GM12878 (cell line): ENCODE data around the gene ERMN. TPM values are rescaled to one million over a fixed set of nuclear protein-coding genes. Genes with fewer than 3 reads are reported as not detected.

Experiments used
- ATAC-seq: fragments of 200-7000 bp; cut with Tn5 transposase; 3 replicates; pipeline ENCODE4 v1.9.1; 2020; ENCODE audit warnings: mild to moderate bottlenecking, moderate library complexity
- BruUV-seq: library from RNA; stranded (reverse); fragments of 400-500 nt; replicated peaks from 2 replicates; lab custom pipeline; 2021; lab: Mats Ljungman, UMichigan
- CTCF ChIA-PET: fragments of 300-600 bp; sonication (Branson Sonifier 250); formaldehyde crosslinking; extraction: SDS; loops from one replicate; lab custom pipeline; 2021; ENCODE audit warnings: inconsistent platforms; lab: Yijun Ruan, JAX
- POLR2A ChIA-PET: fragments of 350-600 bp; formaldehyde crosslinking; extraction: SDS; loops from one replicate; lab custom pipeline; 2021; ENCODE audit warnings: inconsistent platforms; lab: Charles Lee
- RAD21 ChIA-PET: fragments of 300-600 bp; sonication (Branson Sonifier 250); formaldehyde crosslinking; loops from one replicate; lab custom pipeline; 2023; ENCODE audit warnings: antibody characterized with exemption; ENCODE audit not compliant: unreplicated experiment; lab: Charles Lee
- SMC1A ChIA-PET: fragments of 300-600 bp; sonication (Branson Sonifier 250); formaldehyde crosslinking; loops from one replicate; lab custom pipeline; 2023; ENCODE audit not compliant: unreplicated experiment, uncharacterized antibody; lab: Charles Lee
- DNase-seq: peaks from one replicate; pipeline ENCODE4 v3.0.0-alpha.2; 2011; ENCODE audit warnings: low read depth, low spot score
- FAIRE-seq: peaks from 3 replicates; lab custom pipeline; 2011; peaks lifted over from hg19 to GRCh38; lab: Jason Lieb, UNC
- H2AFZ ChIP-seq: 2 replicates; pipeline ENCODE4 v1.6.0; 2011; ENCODE audit warnings: low read depth, low read length, control low read depth; ENCODE audit not compliant: control insufficient read depth
- H3K27ac ChIP-seq: 2 replicates; pipeline ENCODE4 v1.5.1; 2011; ENCODE audit warnings: control low read depth; ENCODE audit not compliant: control insufficient read depth, insufficient read depth
- H3K27me3 ChIP-seq, 2 experiments: replicated peaks in 1 of 2; 2 replicates each; pipeline versions ENCODE4 v1.6.0 to v1.6.1; 2011; ENCODE audit warnings: low read length in 1 of 2; ENCODE audit not compliant: control insufficient read depth in 2 of 2, insufficient read depth in 2 of 2
- H3K36me3 ChIP-seq, 2 experiments: 2 replicates each; pipeline ENCODE4 v1.5.1; 2011; ENCODE audit warnings: low read length in 1 of 2; ENCODE audit not compliant: control insufficient read depth in 2 of 2, insufficient read depth in 2 of 2
- H3K4me1 ChIP-seq: 2 replicates; pipeline ENCODE4 v1.6.1; 2011; ENCODE audit warnings: mild to moderate bottlenecking, low read length, moderate library complexity, mixed read lengths; ENCODE audit not compliant: control insufficient read depth, insufficient read depth
- H3K4me2 ChIP-seq: 2 replicates; pipeline ENCODE4 v1.6.0; 2011; ENCODE audit warnings: control low read depth; ENCODE audit not compliant: control insufficient read depth, insufficient read depth
- H3K4me3 ChIP-seq: fragments of 200-600 bp; sonication (generic); 2 replicates; pipeline ENCODE4 v1.5.1; 2016
- H3K79me2 ChIP-seq: 2 replicates; pipeline ENCODE4 v1.6.0; 2011; ENCODE audit warnings: low read length; ENCODE audit not compliant: control insufficient read depth, insufficient read depth
- H3K9ac ChIP-seq: 2 replicates; pipeline ENCODE4 v1.8.0; 2011; ENCODE audit warnings: low read length, control low read depth, mixed read lengths; ENCODE audit not compliant: control insufficient read depth, insufficient read depth
- H3K9me3 ChIP-seq: replicated peaks from 3 replicates; pipeline ENCODE4 v1.5.1; 2011; ENCODE audit warnings: mild to moderate bottlenecking, low read length; ENCODE audit not compliant: control insufficient read depth, insufficient read depth
- H4K20me1 ChIP-seq: 2 replicates; pipeline ENCODE4 v1.6.0; 2011; ENCODE audit not compliant: control insufficient read depth, insufficient read depth
- DPF2 ChIP-seq: fragments of 450-650 bp; IDR thresholded peaks from 2 replicates; pipeline ENCODE4 v1.6.1; 2017; ENCODE audit warnings: mild to moderate bottlenecking
- FOXM1 ChIP-seq: IDR thresholded peaks from 2 replicates; pipeline ENCODE4 v1.6.1; 2012; ENCODE audit warnings: low read depth, mild to moderate bottlenecking, inconsistent platforms, low read length, moderate library complexity
- GATAD2B ChIP-seq: fragments of 450-650 bp; conservative IDR thresholded peaks from 2 replicates; pipeline ENCODE4 v1.6.1; 2017; ENCODE audit warnings: low read depth, mild to moderate bottlenecking, moderate library complexity
- HCFC1 ChIP-seq: fragments of 150-350 bp; IDR thresholded peaks from 2 replicates; pipeline ENCODE4 v1.6.1; 2014; ENCODE audit warnings: low read length
- IKZF2 ChIP-seq, 2 experiments: fragments of 450-650 bp; IDR thresholded peaks; 2 replicates each; pipeline ENCODE4 v1.6.1; 2017; ENCODE audit warnings: mild to moderate bottlenecking in 2 of 2, moderate library complexity in 2 of 2
- NFIC ChIP-seq: IDR thresholded peaks from 2 replicates; pipeline ENCODE4 v1.6.1; 2012; ENCODE audit warnings: low read depth, mild to moderate bottlenecking, inconsistent platforms, low read length, moderate library complexity
- NFXL1 ChIP-seq: fragments of 450-650 bp; IDR thresholded peaks from 2 replicates; pipeline ENCODE4 v1.6.1; 2017; ENCODE audit warnings: antibody characterized with exemption, mild to moderate bottlenecking, borderline replicate concordance
- NR2C1 ChIP-seq: fragments of 450-650 bp; IDR thresholded peaks from 2 replicates; pipeline ENCODE4 v1.6.1; 2017; ENCODE audit warnings: antibody characterized with exemption, mild to moderate bottlenecking, moderate library complexity
- RUNX3 ChIP-seq: IDR thresholded peaks from 2 replicates; pipeline ENCODE4 v1.6.1; 2012; ENCODE audit warnings: low read length, inconsistent platforms
- SMARCA5 ChIP-seq: fragments of 450-650 bp; IDR thresholded peaks from 2 replicates; pipeline ENCODE4 v1.6.1; 2017; ENCODE audit warnings: mild to moderate bottlenecking
- SP1 ChIP-seq: IDR thresholded peaks from one replicate; pipeline ENCODE4 v1.6.1; 2011; ENCODE audit warnings: low read depth, low read length
- SRF ChIP-seq, 2 experiments: IDR thresholded peaks; 2 replicates each; pipeline ENCODE4 v1.6.1; 2011; ENCODE audit warnings: low read depth in 2 of 2, low read length in 2 of 2, mild to moderate bottlenecking in 1 of 2, moderate library complexity in 1 of 2
- ZBED1 ChIP-seq: IDR thresholded peaks from 2 replicates; pipeline ENCODE4 v1.6.1; 2016; ENCODE audit warnings: borderline replicate concordance
- WGBS: methylation state at CpG from one replicate; pipeline ENCODE4 v1.1.6; 2016; ENCODE audit warnings: low lambda C conversion rate; ENCODE audit not compliant: insufficient replicate concordance, insufficient coverage; ENCODE audit errors: missing lambda C conversion rate; 5-methylcytosine and 5-hydroxymethylcytosine counted together
- in situ Hi-C: fragments of 300-500 bp; cut with MboI; formaldehyde crosslinking; loops from 9 replicates; pipeline ENCODE4 v1.14.3; 2018; ENCODE audit warnings: mixed read lengths
- intact Hi-C: fragments of 100-400 bp; cut with micrococcal nuclease; formaldehyde crosslinking; loops from one replicate; pipeline ENCODE4 v1.14.2; 2022; ENCODE audit not compliant: unreplicated experiment
- polyA plus RNA-seq, 11 experiments: library from polyadenylated mRNA; depleted of rRNA in 4 of 11; unstranded in 6 of 11; stranded (reverse) in 5 of 11; fragments of >200 nt; fragmentation: Nextera tagmentation in 4 of 11; fragmentation: Illumina TruSeq in 1 of 11; extraction: Ambion mirVana in 4 of 11; extraction: Trizol in 1 of 11; gene quantifications; 1 replicate in 1 of 11; 2 replicates in 10 of 11; pipeline versions ENCODE4 v1.2.1 to v1.2.3, GENCODE V29; 2011 to 2016; ENCODE audit warnings: inconsistent platforms in 2 of 11, missing spikeins in 2 of 11, low read depth in 1 of 11
- total RNA-seq, 4 experiments: library from RNA; depleted of rRNA in 3 of 4; stranded (reverse); fragments of >200 nt in 3 of 4; fragmentation: Illumina TruSeq in 1 of 4; extraction: Trizol in 1 of 4; gene quantifications; 2 replicates each; pipeline versions ENCODE4 v1.2.1 to v1.2.3, GENCODE V29; 2013 to 2021
- TF ChIP-seq, protein P1 (sequence below): IDR thresholded peaks from 2 replicates; pipeline ENCODE4 v1.6.1; 2011; ENCODE audit warnings: borderline replicate concordance, low read depth, mild to moderate bottlenecking, moderate library complexity, low read length; ENCODE audit not compliant: insufficient read depth, poor library complexity, severe bottlenecking
- TF ChIP-seq, protein P2 (sequence below): IDR thresholded peaks from 2 replicates; pipeline ENCODE4 v1.6.1; 2011; ENCODE audit warnings: low read depth, mild to moderate bottlenecking, low read length, moderate library complexity, borderline replicate concordance; ENCODE audit errors: extremely low read depth

Gene ERMN
- total and polyA plus RNA-seq, 10 of the 15 experiments (the other 5 are each of a cell fraction or from before 2014, with no cell fraction given), result 0.26 to 5.3 (median 1.5) TPM

DNA sequence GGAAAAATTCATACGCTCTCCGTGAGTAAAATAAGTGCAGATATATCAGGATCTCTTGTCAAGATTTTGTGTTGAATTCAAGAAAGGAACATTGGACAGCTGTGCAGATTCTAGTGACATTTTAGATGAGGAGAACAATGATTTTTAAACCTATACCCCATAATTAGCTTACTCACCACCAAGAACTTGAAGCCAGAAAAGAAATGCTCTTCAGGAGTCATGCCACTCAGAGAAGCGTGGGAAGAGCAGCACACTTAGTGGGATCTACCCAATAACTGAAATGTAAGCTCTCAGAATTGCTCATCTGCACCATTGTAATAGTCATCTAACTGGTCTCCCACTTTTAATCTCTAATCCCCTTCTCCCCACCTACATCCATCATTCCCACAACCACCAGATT is 9.2 kb upstream of the ERMN start:
- in situ Hi-C loops, result no loop called here
- Histone ChIP-seq H3K9ac (no peak overlapping the region), H3K27ac (no peak overlapping the region), H3K27me3 (no peaks in the 10 kb centered on the region), H3K36me3 (no peaks in the 10 kb centered on the region), H3K4me3 (no peak overlapping the region), H3K4me1 (no peaks in the 10 kb centered on the region), H3K4me2 (no peak overlapping the region), H3K79me2 (no peaks in the 10 kb centered on the region), H2AFZ (no peak overlapping the region), H3K9me3 (no peaks in the 10 kb centered on the region), H4K20me1 (no peaks in the 10 kb centered on the region)
- 96% methylated on average over 3 of the region's 3 CpGs for WGBS
- SMC1A ChIA-PET, result interaction anchor here (0.6 to 12.6 kb wide), 14 partner anchors 8 to 156 kb away, joined by 3 to 165 read pairs (median 8); partner anchors contain the start of genes CYTIP and ERMN
- ATAC-seq, result no peak
- TF ChIP-seq, protein P1, sequence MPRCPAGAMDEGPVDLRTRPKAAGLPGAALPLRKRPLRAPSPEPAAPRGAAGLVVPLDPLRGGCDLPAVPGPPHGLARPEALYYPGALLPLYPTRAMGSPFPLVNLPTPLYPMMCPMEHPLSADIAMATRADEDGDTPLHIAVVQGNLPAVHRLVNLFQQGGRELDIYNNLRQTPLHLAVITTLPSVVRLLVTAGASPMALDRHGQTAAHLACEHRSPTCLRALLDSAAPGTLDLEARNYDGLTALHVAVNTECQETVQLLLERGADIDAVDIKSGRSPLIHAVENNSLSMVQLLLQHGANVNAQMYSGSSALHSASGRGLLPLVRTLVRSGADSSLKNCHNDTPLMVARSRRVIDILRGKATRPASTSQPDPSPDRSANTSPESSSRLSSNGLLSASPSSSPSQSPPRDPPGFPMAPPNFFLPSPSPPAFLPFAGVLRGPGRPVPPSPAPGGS, result no peak
- TF ChIP-seq ZBED1, result no peak
- POLR2A ChIA-PET, result no interaction called here
- CTCF ChIA-PET, result interaction anchor here (0.7 to 13.5 kb wide), 21 partner anchors 12 to 862 kb away, joined by 3 to 208 read pairs (median 25); partner anchors contain the start of gene ERMN
- FAIRE-seq, result no peak
- RAD21 ChIA-PET, result interaction anchor here (1.0 to 4.2 kb wide), 7 partner anchors 8 to 98 kb away, joined by 3 to 29 read pairs (median 11); partner anchors contain the start of gene ERMN
- DNase-seq, result no peak
- no TSS peak for BruUV-seq
- intact Hi-C loops, result no loop called here

DNA sequence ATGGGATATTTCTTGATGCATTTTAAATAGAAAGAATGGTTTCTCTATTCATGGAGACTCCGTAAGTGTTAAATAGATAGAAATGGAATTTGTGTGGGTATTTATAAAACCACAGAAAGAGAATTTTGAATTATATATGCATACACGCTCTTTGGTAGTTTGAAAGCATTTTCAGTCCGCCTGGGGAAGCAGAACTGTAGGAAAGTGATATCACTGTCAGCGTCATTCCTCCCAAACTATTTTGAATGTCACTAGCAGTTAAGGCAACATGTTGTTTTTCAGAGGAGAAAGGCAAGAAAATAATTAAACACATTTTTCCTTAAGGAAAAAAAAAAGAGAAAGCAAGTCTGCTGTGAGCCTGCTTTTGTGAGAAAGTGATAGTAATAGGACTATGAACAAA is 8.7 kb upstream of the ERMN start:
- ChIA-PET SMC1A (interaction anchor here (0.7 to 12.6 kb wide), 14 partner anchors 9 to 156 kb away, joined by 3 to 165 read pairs (median 5); partner anchors contain the start of gene CYTIP), POLR2A (no interaction called here), RAD21 (interaction anchor here (1.0 to 4.2 kb wide), 2 partner anchors 7 to 61 kb away, joined by 3 to 29 read pairs; partner anchors contain the start of gene ERMN), CTCF (interaction anchor here (2.8 to 13.5 kb wide), 12 partner anchors 12 to 157 kb away, joined by 14 to 208 read pairs (median 44); partner anchors contain the start of gene ERMN)
- Histone ChIP-seq H3K79me2 (no peaks in the 10 kb centered on the region), H2AFZ (no peak overlapping the region), H3K4me2 (no peak overlapping the region), H3K36me3 (no peaks in the 10 kb centered on the region), H3K27me3 (no peaks in the 10 kb centered on the region), H3K9ac (no peak overlapping the region), H3K9me3 (no peaks in the 10 kb centered on the region), H3K4me1 (no peaks in the 10 kb centered on the region), H3K4me3 (no peak overlapping the region), H4K20me1 (no peaks in the 10 kb centered on the region), H3K27ac (no peak overlapping the region)
- intact Hi-C loops, result no loop called here
- FAIRE-seq (no peak), DNase-seq (no peak), ATAC-seq (no peak)
- TF ChIP-seq HCFC1, result no peak
- TF ChIP-seq SMARCA5, result no peak
- TF ChIP-seq GATAD2B, result no peak
- TF ChIP-seq DPF2, result no peak
- no peak for TF ChIP-seq FOXM1
- no peak for TF ChIP-seq NFIC
- no peak for TF ChIP-seq IKZF2 (IDR thresholded peaks at IDR 0.05)
- TF ChIP-seq, protein P2, sequence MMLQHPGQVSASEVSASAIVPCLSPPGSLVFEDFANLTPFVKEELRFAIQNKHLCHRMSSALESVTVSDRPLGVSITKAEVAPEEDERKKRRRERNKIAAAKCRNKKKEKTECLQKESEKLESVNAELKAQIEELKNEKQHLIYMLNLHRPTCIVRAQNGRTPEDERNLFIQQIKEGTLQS, result no peak
- no peak for TF ChIP-seq NFXL1
- no peak for TF ChIP-seq SRF (IDR thresholded peaks at IDR 0.05; ENCODE audit: low read depth in 2 of 2, low read length in 2 of 2)
- TF ChIP-seq RUNX3, result no peak
- no peak for TF ChIP-seq SP1
- TF ChIP-seq NR2C1, result no peak
- in situ Hi-C loops, result no loop called here
- no TSS peak for BruUV-seq
- 93% methylated on average over 4 of the region's 4 CpGs for WGBS
